ENCODE data around the gene P4HB. TPM values are rescaled to one million over a fixed set of nuclear protein-coding genes. Genes with fewer than 3 reads are reported as not detected.

Gene P4HB
- total RNA-seq, 6 donors from 2014 or later, result 374 to 627 (median 531) TPM

DNA sequence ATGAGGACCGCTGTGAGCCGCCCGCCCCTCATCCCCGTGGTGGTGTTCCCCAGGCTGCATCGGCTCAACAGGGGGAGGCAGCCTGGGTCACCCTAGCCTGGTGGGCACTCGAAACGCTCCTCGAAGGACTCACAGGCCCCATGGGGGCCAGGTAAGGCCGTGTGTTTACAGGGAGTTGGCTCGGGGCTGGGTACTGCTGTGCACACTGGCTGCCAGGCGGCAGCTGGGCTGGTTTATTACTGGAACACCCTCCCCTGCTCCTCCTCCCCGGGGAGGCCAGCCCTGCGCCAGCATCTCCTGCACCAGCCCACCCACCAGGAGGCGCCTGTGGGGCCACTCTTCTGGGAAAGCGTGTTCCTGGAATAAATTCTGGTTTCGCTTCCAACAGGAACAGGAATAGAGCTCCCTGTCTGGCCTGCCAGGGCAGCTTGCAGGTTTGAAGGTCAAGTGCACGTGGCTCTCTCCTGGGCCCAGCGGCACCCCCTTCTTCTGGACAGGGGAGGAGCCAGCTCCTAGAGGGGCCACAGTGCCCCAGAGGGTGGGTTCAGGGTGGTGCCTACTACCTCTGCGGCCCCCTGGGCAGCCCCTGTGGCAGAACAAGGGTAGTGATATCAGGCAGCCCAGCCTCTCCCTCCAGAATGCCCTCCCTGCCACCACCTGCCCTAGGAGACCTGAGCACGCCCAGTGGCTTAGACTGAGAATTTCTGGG lies 38.6 kb downstream of the P4HB start:
- Histone ChIP-seq H3K36me3 (peaks cover 0 to 26% (median 14%) of the 10 kb centered on the region in 4 donors), H3K4me3 (peak overlapping the region in 1 of 4 donors; percentile 13), H3K4me1 (peaks cover 17 to 19% (median 17%) of the 10 kb centered on the region in 4 donors), H3K27ac (peak overlapping the region; percentile 76 to 87 (median 84)), H3K27me3 (no peaks in the 10 kb centered on the region), H3K9me3 (no peaks in the 10 kb centered on the region)
- DNase-seq, result peak; percentile 90 to 91
- whole genome bisulfite sequencing, 2 donors, result 44% methylated on average over 16 of the region's 20 CpGs; no CpG with 5 or more reads in 1 of the 2 donors
- TF ChIP-seq POLR2AphosphoS5 (IDR thresholded peaks at IDR 0.05) (peak; percentile 59 to 70), EP300 (IDR thresholded peaks at IDR 0.05) (peak in 1 of 4 donors; percentile 24), POLR2A (IDR thresholded peaks at IDR 0.05) (peak in 1 of 4 donors; percentile 28), CTCF (IDR thresholded peaks at IDR 0.05) (peak; percentile 44 to 82 (median 76))
- ATAC-seq (ENCODE audit: low FRiP score in 2 of 2), result peak; percentile 72 to 90

- H3K27ac ChIP-seq, result peak overlapping the region; percentile 76 to 87 (median 84)
- no peak for TF ChIP-seq EP300 (IDR thresholded peaks at IDR 0.05)
- no peak for TF ChIP-seq POLR2A (IDR thresholded peaks at IDR 0.05)
- TF ChIP-seq CTCF (IDR thresholded peaks at IDR 0.05), result no peak
- no peak for TF ChIP-seq POLR2AphosphoS5 (IDR thresholded peaks at IDR 0.05)
- no peak for DNase-seq
- H3K27me3 ChIP-seq, result no peaks in the 10 kb centered on the region
- peak overlapping the region in 1 of 4 donors; percentile 13 for H3K4me3 ChIP-seq
- peaks cover 17 to 19% (median 17%) of the 10 kb centered on the region in 4 donors for H3K4me1 ChIP-seq
- 83 to 91% methylated on average over 4 to 8 of the region's 8 CpGs for WGBS, 2 donors
- peak in 1 of 2 donors; percentile 6 for ATAC-seq (ENCODE audit: low FRiP score in 2 of 2)
- H3K36me3 ChIP-seq, result peaks cover 0 to 26% (median 14%) of the 10 kb centered on the region in 4 donors
- H3K9me3 ChIP-seq, result no peaks in the 10 kb centered on the region
Measured at GRCh38 chr17:81821147-81821546, 39.2 kb downstream of the P4HB start.

DNA sequence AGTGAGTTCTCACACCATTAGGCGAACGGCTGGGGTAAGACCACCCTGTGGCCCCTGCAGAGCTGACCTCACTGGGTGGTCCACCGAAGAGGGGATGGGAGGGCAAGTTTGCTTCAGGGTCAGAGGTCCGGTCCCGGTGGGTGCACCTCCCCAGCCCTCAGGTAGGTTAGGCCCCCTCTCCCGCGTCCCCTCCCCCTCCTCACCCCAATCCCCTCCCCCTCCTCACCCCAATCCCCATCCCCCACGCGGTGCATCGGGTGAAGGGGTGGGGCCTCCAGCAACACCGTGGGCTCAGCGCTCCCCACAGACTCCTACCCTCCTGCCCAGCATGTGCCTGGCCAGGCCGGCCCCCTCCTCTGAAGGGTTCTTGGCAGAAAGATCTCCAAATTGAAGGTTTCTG lies 40.6 kb downstream of the P4HB start:
- TF ChIP-seq POLR2A (IDR thresholded peaks at IDR 0.05) (no peak), CTCF (IDR thresholded peaks at IDR 0.05) (no peak), EP300 (IDR thresholded peaks at IDR 0.05) (no peak), POLR2AphosphoS5 (IDR thresholded peaks at IDR 0.05) (no peak)
- 55% methylated on average over 4 of the region's 13 CpGs; no CpG with 5 or more reads in 1 of the 2 donors for WGBS, 2 donors
- DNase-seq, result no peak
- no peaks in the 10 kb centered on the region for H3K9me3 ChIP-seq
- no peak overlapping the region for H3K4me3 ChIP-seq
- peaks cover 0 to 26% (median 14%) of the 10 kb centered on the region in 4 donors for H3K36me3 ChIP-seq
- ATAC-seq (ENCODE audit: low FRiP score in 2 of 2), result no peak
- H3K27ac ChIP-seq, result no peak overlapping the region
- H3K4me1 ChIP-seq, result peaks cover 17 to 19% (median 17%) of the 10 kb centered on the region in 4 donors
- H3K27me3 ChIP-seq, result no peaks in the 10 kb centered on the region

GRCh38 chr17:81817758-81818147 lies 42.6 kb downstream of the P4HB start:
- Histone ChIP-seq H3K4me1 (peaks cover 17% of the 10 kb centered on the region in 4 donors), H3K27me3 (no peaks in the 10 kb centered on the region), H3K4me3 (no peak overlapping the region), H3K9me3 (no peaks in the 10 kb centered on the region), H3K36me3 (peaks cover 0 to 7% (median 2%) of the 10 kb centered on the region in 4 donors), H3K27ac (no peak overlapping the region)
- 42 to 70% methylated on average over 7 of the region's 7 CpGs for WGBS, 2 donors
- TF ChIP-seq EP300 (IDR thresholded peaks at IDR 0.05) (no peak), POLR2A (IDR thresholded peaks at IDR 0.05) (no peak), CTCF (IDR thresholded peaks at IDR 0.05) (no peak), POLR2AphosphoS5 (IDR thresholded peaks at IDR 0.05) (no peak)
- ATAC-seq (ENCODE audit: low FRiP score in 2 of 2), result no peak
- no peak for DNase-seq

All from upper lobe of left lung (tissue), 6 donors.